GM18907 (cell line): ENCODE data around the gene GALNTL6.
"Not testable (repeated sequence)": the region's sequence is repeated elsewhere in the genome, so short reads cannot be mapped to it uniquely, and the experiment has no call there.

Experiments used
- ATAC-seq: cut with Tn5 transposase; IDR thresholded peaks from one replicate; pipeline ENCODE4 v1.9.1; 2021; ENCODE audit warnings: mild to moderate bottlenecking, moderate library complexity; ENCODE audit not compliant: unreplicated experiment

The GALNTL6 gene

GRCh38 chr4:173039617-173040577, 1226.7 kb downstream of the GALNTL6 start:
- peak; percentile 69 for ATAC-seq

- ATAC-seq: no peak
These were observed 1228.3 kb downstream of the GALNTL6 start for GRCh38 chr4:173041482-173041881.

- not testable (repeated sequence) for ATAC-seq
These were observed 1228.9 kb downstream of the GALNTL6 start for GRCh38 chr4:173042139-173042538.

GRCh38 chr4:173044340-173044739, 1231.1 kb downstream of the GALNTL6 start:
- ATAC-seq: no peak

GRCh38 chr4:173045571-173045970, 1232.4 kb downstream of the GALNTL6 start:
- ATAC-seq: no peak

- no peak for ATAC-seq
These were observed 1232.9 kb downstream of the GALNTL6 start for GRCh38 chr4:173046144-173046543.

GRCh38 chr4:173046818-173047217, 1233.6 kb downstream of the GALNTL6 start:
- ATAC-seq: no peak

- no peak for ATAC-seq
These were observed 1238.0 kb downstream of the GALNTL6 start for GRCh38 chr4:173051232-173051631.

GRCh38 chr4:173051716-173052115, 1238.5 kb downstream of the GALNTL6 start:
- no peak for ATAC-seq

- ATAC-seq: no peak
These were observed 1239.2 kb downstream of the GALNTL6 start for GRCh38 chr4:173052439-173052838.

GRCh38 chr4:173056271-173056670, 1243.1 kb downstream of the GALNTL6 start:
- no peak for ATAC-seq

- ATAC-seq: no peak
These were observed 1243.5 kb downstream of the GALNTL6 start for GRCh38 chr4:173056710-173057109.

- ATAC-seq: no peak
These were observed 1244.2 kb downstream of the GALNTL6 start for GRCh38 chr4:173057442-173057841.

GRCh38 chr4:173057901-173058300, 1244.7 kb downstream of the GALNTL6 start:
- ATAC-seq: no peak

GRCh38 chr4:173061160-173061559, 1248.0 kb downstream of the GALNTL6 start:
- ATAC-seq: no peak

- ATAC-seq: no peak
These were observed 1260.8 kb downstream of the GALNTL6 start for GRCh38 chr4:173073939-173074500.

- ATAC-seq: peak; percentile 51
These were observed 1261.3 kb downstream of the GALNTL6 start for GRCh38 chr4:173074501-173074946.

- ATAC-seq: peak; percentile 51
These were observed 1263.9 kb downstream of the GALNTL6 start for GRCh38 chr4:173076903-173077634.

GRCh38 chr4:173088144-173088543, 1274.9 kb downstream of the GALNTL6 start:
- ATAC-seq: no peak
